Ovary (tissue), 9 donors: ENCODE measurements around the gene PNMA8B. TPM values are rescaled to one million over a fixed set of nuclear protein-coding genes. Genes with fewer than 3 reads are reported as not detected.

Source experiments
- DNase-seq, 5 donors: peaks; one replicate each; pipeline ENCODE4 v3.0.0-alpha.2; 2019 to 2020
- H3K27ac ChIP-seq, 2 donors: fragments of 200-600 bp; one replicate each; pipeline versions ENCODE4 v1.5.1 to v1.8.0; 2019 to 2022
- H3K27me3 ChIP-seq: fragments of 200-600 bp; one replicate; pipeline ENCODE4 v1.8.0; 2022
- H3K36me3 ChIP-seq: fragments of 200-600 bp; sonication (generic); one replicate; pipeline ENCODE4 v1.5.1; 2019
- H3K4me1 ChIP-seq: one replicate; pipeline ENCODE4 v1.8.1; 2013; ENCODE audit warnings: mild to moderate bottlenecking, moderate library complexity; ENCODE audit not compliant: insufficient read depth
- H3K4me3 ChIP-seq: fragments of 200-600 bp; sonication (generic); one replicate; pipeline ENCODE4 v1.5.1; 2017
- H3K9me3 ChIP-seq, 2 donors: fragments of 200-600 bp in 1 of 2; sonication (generic) in 1 of 2; one replicate each; pipeline versions ENCODE4 v1.5.1 to v1.8.1; 2013 to 2019; ENCODE audit warnings: mild to moderate bottlenecking in 1 of 2, moderate library complexity in 1 of 2
- EP300 ChIP-seq: sonication (generic); formaldehyde crosslinking; IDR thresholded peaks from one replicate; pipeline ENCODE4 v1.6.1; 2017; ENCODE audit warnings: antibody characterized with exemption
- POLR2A ChIP-seq: fragments of 450-650 bp; IDR thresholded peaks from one replicate; pipeline ENCODE4 v1.6.1; 2017; ENCODE audit warnings: antibody characterized with exemption, mild to moderate bottlenecking, moderate library complexity
- WGBS, 3 donors: extraction: QIAGEN DNeasy Blood & Tissue Kit in 1 of 3; methylation state at CpG; one replicate each; pipeline versions ENCODE4 v1.1.5 to v1.1.7; 2013 to 2017; 5-methylcytosine and 5-hydroxymethylcytosine counted together
- intact Hi-C, 4 donors: fragments of 100-400 bp; cut with DNase I; formaldehyde crosslinking; loops; one replicate each; pipeline versions ENCODE4 v1.11.0 to v1.15.1; 2022 to 2023
- polyA plus RNA-seq, 2 donors: library from polyadenylated mRNA; stranded (reverse); fragments of 200-250 nt in 1 of 2; fragments of 350-450 nt in 1 of 2; fragmentation: Illumina TruSeq in 1 of 2; extraction: RNeasy Lipid Tissue Mini Kit (QIAGEN cat#74804) in 1 of 2; gene quantifications; one replicate each; pipeline ENCODE4 v1.2.3, GENCODE V29; 2013 to 2014
- total RNA-seq, 7 donors: library from RNA; depleted of rRNA in 2 of 7; stranded (reverse); fragments of >200 nt in 2 of 7; fragmentation: NEBNext Ultra II Directional in 3 of 7; extraction: Animal tissue kit (Norgen Biotek cat#: 25700) in 3 of 7; gene quantifications; one replicate each; pipeline versions ENCODE4 v1.1.0 to v1.2.4, GENCODE V29; 2016 to 2023
- TF ChIP-seq, protein P1 (sequence below), 3 donors: fragments of 450-650 bp in 2 of 3; fragments of 200-600 bp in 1 of 3; IDR thresholded peaks; one replicate each; pipeline versions ENCODE4 v1.5.1 to v1.8.0; 2016 to 2022; ENCODE audit warnings: antibody characterized with exemption in 3 of 3, mild to moderate bottlenecking in 1 of 3
- donor health status: DM: no; HTN: no; CAD: no; lungs with moderate emphysema.
- donor health status: DM: no; HTN: no; CAD: no.
- donor health status: Bipolar disorder and iron deficiency.
- donor health status: DM: yes; HTN: yes; CAD: no.
- donor health status: DM: no; HTN: no; CAD: no.
- donor health status: DM: yes; HTN: yes; CAD: no.

The PNMA8B gene
- total and polyA plus RNA-seq, 9 donors: 0.97 to 10.6 (median 5.3) TPM

DNA sequence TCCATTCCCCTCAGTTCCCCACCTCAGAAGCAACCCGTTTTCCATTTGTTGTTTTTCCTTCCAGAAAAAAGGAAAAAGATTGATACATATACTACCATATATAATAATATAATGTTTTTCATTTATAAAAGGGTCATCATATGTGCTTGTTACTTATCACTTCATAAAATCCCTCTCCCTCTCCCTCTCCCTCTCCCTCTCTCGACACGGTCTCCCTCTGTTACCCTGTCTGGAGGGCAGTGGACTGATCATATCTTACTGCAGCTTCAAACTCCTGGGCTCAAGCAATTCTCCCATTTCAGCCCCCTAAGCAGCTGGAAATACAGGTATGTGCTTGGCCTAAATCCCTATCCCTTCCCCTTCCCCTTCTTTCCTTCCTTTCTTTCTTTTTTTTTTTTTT is 41.4 kb downstream of the PNMA8B start:
- no peaks in the 10 kb centered on the region for H3K9me3 ChIP-seq
- TF ChIP-seq, protein P1, sequence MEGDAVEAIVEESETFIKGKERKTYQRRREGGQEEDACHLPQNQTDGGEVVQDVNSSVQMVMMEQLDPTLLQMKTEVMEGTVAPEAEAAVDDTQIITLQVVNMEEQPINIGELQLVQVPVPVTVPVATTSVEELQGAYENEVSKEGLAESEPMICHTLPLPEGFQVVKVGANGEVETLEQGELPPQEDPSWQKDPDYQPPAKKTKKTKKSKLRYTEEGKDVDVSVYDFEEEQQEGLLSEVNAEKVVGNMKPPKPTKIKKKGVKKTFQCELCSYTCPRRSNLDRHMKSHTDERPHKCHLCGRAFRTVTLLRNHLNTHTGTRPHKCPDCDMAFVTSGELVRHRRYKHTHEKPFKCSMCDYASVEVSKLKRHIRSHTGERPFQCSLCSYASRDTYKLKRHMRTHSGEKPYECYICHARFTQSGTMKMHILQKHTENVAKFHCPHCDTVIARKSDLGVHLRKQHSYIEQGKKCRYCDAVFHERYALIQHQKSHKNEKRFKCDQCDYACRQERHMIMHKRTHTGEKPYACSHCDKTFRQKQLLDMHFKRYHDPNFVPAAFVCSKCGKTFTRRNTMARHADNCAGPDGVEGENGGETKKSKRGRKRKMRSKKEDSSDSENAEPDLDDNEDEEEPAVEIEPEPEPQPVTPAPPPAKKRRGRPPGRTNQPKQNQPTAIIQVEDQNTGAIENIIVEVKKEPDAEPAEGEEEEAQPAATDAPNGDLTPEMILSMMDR (IDR thresholded peaks at IDR 0.05): no peak
- TF ChIP-seq EP300: no peak
- intact Hi-C loops: no loop called here
- DNase-seq: no peak
- no peaks in the 10 kb centered on the region for H3K4me1 ChIP-seq
- H3K36me3 ChIP-seq: no peaks in the 10 kb centered on the region
- 68 to 75% (median 75%) methylated on average over 3 of the region's 3 CpGs for WGBS, 3 donors
- no peak overlapping the region for H3K27ac ChIP-seq
- H3K27me3 ChIP-seq: no peaks in the 10 kb centered on the region
- no peak overlapping the region for H3K4me3 ChIP-seq

DNA sequence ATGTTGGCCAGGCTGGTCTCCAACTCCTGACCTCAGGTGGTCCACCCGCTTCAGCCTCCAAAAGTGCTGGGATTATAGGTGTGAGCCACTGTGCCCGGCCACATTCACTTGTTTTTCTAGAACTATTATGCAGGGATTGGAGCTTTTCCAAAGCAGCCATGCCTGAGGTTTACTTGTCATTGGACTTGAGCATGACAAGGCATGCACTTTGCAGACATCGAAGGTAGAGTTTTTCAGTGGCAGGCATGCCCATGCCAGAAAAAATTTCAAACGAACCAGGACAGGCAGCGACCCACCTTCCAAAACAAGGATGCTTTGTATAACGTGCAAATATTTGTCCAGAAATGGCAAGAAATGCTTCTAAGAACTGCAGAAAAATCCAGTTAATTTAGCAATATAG is 42.0 kb downstream of the PNMA8B start:
- no peaks in the 10 kb centered on the region for H3K36me3 ChIP-seq
- DNase-seq: no peak
- intact Hi-C loops: no loop called here
- no peak overlapping the region for H3K27ac ChIP-seq
- no peak overlapping the region for H3K4me3 ChIP-seq
- TF ChIP-seq, protein P1 (IDR thresholded peaks at IDR 0.05): no peak
- TF ChIP-seq POLR2A: no peak
- TF ChIP-seq EP300: no peak
- H3K4me1 ChIP-seq: no peaks in the 10 kb centered on the region
- WGBS, 3 donors: 79 to 85% (median 83%) methylated on average over 6 of the region's 6 CpGs
- no peaks in the 10 kb centered on the region for H3K9me3 ChIP-seq
- H3K27me3 ChIP-seq: no peaks in the 10 kb centered on the region

DNA sequence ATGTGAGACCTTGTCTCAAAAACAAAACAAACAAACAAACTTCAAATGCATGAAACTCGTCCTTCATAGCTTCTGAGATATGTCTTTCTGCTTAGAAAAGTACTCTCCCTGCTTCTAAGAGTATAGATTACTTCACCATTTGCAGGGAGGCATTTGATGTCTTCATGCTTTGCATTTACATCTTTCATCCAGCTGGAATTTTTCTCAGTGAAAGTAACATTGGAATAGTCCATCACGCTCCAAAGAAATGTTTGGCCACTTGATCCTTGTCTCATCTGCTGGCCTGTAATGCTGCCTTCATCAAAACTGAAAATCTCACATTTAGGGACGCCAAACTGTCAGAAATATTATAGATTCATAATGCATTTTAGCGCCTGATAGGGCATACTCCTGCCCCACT is 43.5 kb downstream of the PNMA8B start:
- no peak overlapping the region for H3K27ac ChIP-seq
- no peak for DNase-seq
- WGBS, 3 donors: 54 to 62% (median 61%) methylated on average over 4 of the region's 4 CpGs
- intact Hi-C loops: no loop called here
- no peaks in the 10 kb centered on the region for H3K9me3 ChIP-seq
- H3K4me3 ChIP-seq: no peak overlapping the region
- no peaks in the 10 kb centered on the region for H3K36me3 ChIP-seq
- no peaks in the 10 kb centered on the region for H3K4me1 ChIP-seq
- TF ChIP-seq POLR2A (no peak), EP300 (no peak)
- TF ChIP-seq, protein P1 (IDR thresholded peaks at IDR 0.05): no peak
- no peaks in the 10 kb centered on the region for H3K27me3 ChIP-seq

GRCh38 chr19:46451352-46451751 is 44.3 kb downstream of the PNMA8B start:
- no peak for DNase-seq
- no peak overlapping the region for H3K4me3 ChIP-seq
- H3K9me3 ChIP-seq: no peaks in the 10 kb centered on the region
- no peaks in the 10 kb centered on the region for H3K36me3 ChIP-seq
- H3K27ac ChIP-seq: no peak overlapping the region
- no peaks in the 10 kb centered on the region for H3K27me3 ChIP-seq
- no peaks in the 10 kb centered on the region for H3K4me1 ChIP-seq
- TF ChIP-seq POLR2A (no peak), EP300 (no peak)
- TF ChIP-seq, protein P1 (IDR thresholded peaks at IDR 0.05): no peak
- intact Hi-C loops: no loop called here
- WGBS, 3 donors: 49 to 56% (median 51%) methylated on average over 6 of the region's 6 CpGs

DNA sequence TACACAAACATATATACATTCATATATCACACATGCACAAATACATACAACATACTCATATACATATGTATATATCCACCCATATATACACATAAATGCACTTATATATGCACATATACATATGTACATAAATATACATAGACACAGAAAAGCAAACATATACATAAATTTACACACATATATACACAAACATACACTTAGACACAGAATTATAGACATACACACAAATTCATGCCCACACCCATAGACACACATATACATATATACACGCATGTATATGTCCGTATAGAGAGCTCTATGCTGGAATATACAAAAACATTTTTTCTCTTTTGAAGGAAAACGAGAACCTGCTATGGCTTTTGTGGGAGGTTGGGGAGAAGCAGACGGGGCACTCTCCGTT is 44.9 kb downstream of the PNMA8B start:
- Histone ChIP-seq H3K36me3 (no peaks in the 10 kb centered on the region), H3K9me3 (no peaks in the 10 kb centered on the region), H3K4me1 (no peaks in the 10 kb centered on the region), H3K27me3 (no peaks in the 10 kb centered on the region), H3K4me3 (no peak overlapping the region), H3K27ac (no peak overlapping the region)
- DNase-seq: no peak
- TF ChIP-seq, protein P1 (IDR thresholded peaks at IDR 0.05): no peak
- no peak for TF ChIP-seq POLR2A
- WGBS, 3 donors: 26 to 35% (median 32%) methylated on average over 5 of the region's 5 CpGs
- intact Hi-C loops: no loop called here
